Activated naive CD4-positive, alpha-beta T cell (primary cell): ENCODE data around the gene APC.

Experiments used
- DNase-seq, 4 experiments: peaks; one replicate each; lab custom pipeline; 2025; lab: John Stamatoyannopoulos, UW

APC gene

GRCh38 chr5:112737463-112738190, at the start of gene APC:
Gene APC (plus strand): TSS chr5:112737885. CDS start chr5:112754891, 17,006 bp downstream.
- DNase-seq = peak; percentile 37 to 63 (median 51)

- no peak for DNase-seq
Observed at GRCh38 chr5:112689155-112689909, 48.4 kb upstream of the APC start.

DNA sequence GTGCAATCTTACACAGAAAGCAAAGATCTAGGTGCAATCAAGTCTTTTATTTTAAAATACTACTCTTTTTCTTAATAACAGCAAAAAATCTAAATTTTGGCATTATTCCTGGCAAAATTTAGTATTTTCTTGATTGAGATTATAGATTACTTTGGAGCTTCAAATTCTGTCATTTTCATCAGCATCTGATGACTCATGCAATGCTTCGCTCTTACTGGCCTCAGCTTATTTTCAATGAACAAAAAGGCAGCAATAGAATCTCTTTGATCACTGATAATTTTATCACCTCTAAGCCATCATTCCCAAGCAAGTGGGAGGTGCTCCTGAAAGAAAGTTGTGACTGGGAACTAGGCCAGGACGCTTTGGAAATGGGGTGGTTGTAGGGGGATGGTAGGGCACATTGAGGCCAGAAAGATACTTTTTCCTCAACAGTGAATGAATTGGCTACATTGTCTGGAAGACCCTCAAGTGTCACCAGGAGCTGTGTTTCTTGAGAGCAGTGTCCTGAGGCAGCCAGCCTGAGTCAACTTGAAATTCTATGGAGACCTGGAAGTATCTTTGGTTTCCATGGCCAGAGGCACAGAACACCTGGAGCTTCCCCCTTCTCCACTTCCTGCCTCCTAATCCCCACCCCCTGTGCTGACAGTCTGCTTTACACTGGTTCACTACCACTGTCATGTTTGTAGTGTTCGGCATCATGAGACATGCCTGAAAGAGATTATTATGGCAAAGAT, 46.9 kb upstream of the APC start:
- DNase-seq = no peak

GRCh38 chr5:112691339-112691680, 46.4 kb upstream of the APC start:
- no peak for DNase-seq

- DNase-seq = no peak
Observed at GRCh38 chr5:112691758-112692157, 45.9 kb upstream of the APC start.

- no peak for DNase-seq
Observed at GRCh38 chr5:112692472-112692871, 45.2 kb upstream of the APC start.

DNA sequence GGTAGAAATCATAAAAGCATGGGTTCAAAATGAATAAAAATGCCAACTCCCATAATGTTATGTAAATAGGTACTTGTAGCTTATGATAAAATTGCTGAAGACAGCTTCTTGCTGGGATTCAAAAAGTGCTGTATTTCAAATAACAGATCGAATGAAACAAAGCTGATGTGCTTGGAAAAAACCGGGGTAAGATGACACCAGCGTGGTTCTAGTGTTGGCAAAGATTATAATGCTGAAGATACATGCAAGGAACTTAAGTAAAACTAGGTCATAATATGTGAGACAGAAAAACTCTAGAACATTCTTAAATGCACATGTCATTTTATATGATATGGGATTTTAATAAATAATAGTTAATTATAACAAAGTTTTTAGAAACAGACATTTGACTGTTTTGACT, 44.4 kb upstream of the APC start:
- no peak for DNase-seq

GRCh38 chr5:112694853-112695709, 42.6 kb upstream of the APC start:
- no peak for DNase-seq

DNA sequence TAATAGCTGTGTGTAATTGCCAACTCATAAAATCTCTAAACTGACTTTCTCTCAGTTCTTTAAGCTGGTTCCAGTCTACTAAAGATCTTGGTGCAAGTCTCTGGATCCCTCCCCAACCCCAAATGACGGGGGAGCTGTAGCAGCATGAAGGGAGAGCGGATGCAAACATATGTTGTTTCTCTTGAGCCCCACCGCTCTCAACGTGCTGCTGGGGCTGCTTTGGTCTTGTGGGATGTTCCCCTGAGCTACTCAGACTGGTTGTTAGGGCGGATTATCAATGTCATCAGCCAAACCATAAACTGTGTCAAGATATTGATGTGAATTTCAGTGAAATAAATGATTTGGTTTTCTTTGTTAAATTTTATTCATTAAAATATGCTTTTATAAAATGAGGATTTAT, 40.9 kb upstream of the APC start:
- no peak for DNase-seq

DNA sequence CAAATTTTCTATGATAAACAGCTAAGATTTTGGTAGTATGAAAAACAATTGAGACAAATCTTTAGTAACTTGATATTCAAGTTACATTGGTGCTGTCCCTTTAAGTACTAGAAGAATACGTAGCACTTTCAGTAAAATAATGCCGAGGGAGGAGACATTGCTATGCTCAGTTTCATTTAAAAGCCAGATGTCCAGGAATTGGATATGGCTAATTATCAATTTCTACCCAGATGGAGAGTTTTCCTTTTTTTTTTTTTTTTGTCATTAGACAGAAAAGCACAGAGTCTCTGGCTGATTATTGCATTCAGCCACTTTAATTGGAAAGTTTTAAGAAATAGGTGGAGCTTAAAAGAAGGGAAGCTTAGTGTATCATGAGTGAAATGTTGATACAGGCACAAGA, 40.4 kb upstream of the APC start:
- no peak for DNase-seq

- DNase-seq = no peak
Observed at GRCh38 chr5:112697833-112698232, 39.9 kb upstream of the APC start.

DNA sequence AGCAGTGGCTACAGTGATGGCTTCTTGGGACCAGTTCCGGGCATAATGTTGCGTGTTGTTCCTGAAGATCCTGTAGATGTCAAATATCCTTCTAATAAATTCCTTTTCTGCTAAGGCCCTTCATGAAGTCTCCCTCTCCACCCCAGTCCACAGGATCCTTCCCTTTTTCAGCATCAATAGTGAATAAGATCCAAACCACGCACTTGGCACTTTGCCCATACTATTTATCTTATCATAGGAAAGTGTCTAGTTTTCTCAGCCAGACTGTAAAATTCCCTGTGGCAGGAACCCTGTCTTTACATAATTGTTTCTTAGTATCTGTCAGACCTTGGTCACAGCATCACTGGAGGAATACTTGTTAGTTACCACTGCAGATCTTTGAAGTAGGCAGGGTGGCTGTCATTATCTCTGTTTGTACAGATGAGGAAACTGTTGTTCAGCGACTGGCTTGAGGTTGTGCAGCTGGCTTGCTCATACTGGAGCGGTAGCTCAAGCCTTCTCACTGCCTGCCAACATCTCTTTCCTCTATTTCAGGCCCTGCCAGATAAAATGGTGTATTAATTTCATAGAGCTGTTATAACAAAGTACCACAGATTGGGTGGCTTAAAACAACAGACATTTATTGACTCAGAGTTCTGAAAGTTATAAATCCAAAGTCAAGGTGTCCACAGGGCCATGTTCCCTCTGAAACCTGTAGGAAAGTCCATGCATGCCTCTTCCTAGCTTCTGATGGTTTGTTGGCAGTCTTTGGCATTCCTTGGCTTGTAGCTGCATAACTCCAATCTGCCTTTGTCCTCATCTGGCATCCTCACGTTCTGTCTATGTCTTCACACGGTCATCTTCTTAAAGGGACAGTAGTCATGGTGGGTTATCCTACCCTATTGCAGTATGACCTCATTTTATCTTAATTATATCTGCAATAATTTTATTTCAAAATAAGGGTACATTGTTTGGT, 33.5 kb upstream of the APC start:
- no peak for DNase-seq

DNA sequence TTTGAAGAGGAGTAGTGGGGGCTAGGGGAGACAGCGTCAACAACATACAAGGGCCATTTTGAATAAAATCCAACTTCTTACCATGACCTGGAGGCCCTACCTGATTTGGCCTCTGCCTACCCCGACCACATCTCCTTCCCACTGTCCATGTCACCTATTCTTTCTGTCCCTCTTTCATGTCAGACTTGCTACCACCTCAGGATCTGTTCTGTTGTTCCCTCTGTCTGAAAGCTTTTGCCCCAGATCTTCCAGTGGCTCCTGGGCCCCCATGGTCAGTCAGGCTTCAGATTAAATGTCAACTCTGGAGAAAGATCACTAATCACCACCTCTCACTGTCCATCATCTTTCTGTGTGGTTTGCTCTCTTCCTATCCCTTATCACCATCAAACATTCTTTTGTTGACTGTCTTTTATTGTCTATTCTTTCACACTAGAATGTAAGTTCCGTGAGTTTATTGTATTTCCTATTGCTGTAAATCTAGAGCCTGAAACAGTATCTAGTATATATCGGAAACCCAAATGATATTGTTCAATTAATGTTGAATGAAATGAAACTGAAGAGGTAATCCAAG, 31.2 kb upstream of the APC start:
- no peak for DNase-seq

DNA sequence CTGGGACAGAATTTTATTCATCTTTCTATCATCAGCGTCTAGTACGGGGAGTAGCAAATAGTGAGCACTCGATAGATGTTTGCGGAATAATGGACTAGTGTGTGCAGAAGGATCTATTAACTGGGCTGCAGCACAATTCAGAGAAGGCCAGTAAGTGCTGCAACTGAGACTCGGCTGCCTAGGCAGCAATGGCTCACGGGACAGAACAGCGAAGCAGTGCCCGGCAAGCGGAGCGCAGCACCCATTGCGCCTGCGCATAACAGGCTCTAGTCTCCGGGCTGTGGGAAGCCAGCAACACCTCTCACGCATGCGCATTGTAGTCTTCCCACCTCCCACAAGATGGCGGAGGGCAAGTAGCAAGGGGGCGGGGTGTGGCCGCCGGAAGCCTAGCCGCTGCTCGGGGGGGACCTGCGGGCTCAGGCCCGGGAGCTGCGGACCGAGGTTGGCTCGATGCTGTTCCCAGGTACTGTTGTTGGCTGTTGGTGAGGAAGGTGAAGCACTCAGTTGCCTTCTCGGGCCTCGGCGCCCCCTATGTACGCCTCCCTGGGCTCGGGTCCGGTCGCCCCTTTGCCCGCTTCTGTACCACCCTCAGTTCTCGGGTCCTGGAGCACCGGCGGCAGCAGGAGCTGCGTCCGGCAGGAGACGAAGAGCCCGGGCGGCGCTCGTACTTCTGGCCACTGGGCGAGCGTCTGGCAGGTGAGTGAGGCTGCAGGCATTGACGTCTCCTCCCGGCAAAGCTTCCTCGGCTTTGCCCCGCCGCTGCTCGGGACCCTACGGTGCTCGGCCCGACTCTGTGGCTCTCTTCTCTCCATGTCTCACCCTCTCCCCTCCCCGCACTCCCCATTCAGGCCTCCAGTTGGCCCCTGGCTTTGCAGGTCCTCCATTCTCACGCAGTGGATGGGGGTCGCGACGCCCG, 30.2 kb upstream of the APC start:
- DNase-seq = peak; percentile 73 to 91 (median 86)

DNA sequence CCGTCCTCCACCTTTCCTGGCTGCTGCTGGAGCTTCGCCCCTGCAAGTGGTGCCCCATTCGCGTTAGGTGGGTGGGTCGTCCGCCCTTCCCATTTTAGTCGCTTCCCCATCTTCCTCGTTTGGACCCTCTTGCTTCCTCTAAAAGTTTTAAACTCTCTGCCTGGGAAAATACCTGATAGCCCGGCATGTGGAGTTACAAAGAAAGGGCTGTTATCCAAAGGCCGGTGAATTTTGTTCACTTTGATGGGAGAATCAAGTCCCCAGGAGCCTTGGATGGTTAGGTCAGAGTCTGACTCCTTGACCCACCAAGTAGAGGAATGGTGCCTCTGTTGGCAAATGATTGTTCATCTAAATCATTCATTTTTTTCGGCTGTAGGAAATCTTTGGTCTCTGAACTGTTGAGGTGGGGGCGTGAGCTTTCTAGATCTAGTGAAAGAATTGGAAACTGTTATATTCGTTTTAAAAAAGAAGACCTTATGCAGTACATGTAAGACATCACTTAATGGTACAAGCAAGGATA, 29.5 kb upstream of the APC start:
- DNase-seq = no peak

- DNase-seq = no peak
Observed at GRCh38 chr5:112709416-112709815, 28.3 kb upstream of the APC start.

- no peak for DNase-seq
Observed at GRCh38 chr5:112710896-112711295, 26.8 kb upstream of the APC start.

GRCh38 chr5:112711436-112711835, 26.2 kb upstream of the APC start:
- no peak for DNase-seq

DNA sequence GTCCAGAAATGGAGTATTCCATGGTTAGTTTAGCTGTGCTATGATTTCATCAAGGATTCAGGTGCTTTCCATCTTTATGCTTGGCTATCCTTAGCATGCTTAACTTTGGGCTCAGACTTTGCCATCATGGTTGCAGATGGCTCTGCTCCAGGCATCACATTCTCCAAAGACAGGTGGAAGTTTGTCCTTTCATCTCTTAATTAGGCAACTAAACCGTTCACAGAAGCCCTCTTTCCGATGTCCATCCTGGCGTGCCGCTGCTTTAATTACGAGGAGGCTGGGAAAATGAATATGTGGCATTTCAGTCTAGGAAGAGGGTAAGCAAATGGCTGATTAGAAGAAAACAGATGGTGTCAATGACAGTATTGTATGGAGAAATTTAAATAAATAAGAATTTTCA, 24.5 kb upstream of the APC start:
- DNase-seq = no peak
